ENCODE results near the gene YAF2.

GRCh38 chr12:42125388-42125767 lies 112.7 kb downstream of the YAF2 start:
- TF ChIP-seq CTCF (IDR thresholded peaks at IDR 0.05 in 2 of 3, conservative IDR thresholded peaks at IDR 0.05 in 1 of 3; ENCODE audit: borderline replicate concordance in 1 of 3, insufficient read depth in 1 of 3, low read depth in 2 of 3, low read length in 2 of 3) (no peak), POLR2A (IDR thresholded peaks at IDR 0.05; ENCODE audit: borderline replicate concordance, extremely low read depth, insufficient read depth, insufficient read length) (no peak), MAX (IDR thresholded peaks at IDR 0.05) (no peak), RAD21 (IDR thresholded peaks at IDR 0.05; ENCODE audit: low read depth) (no peak), POLR2AphosphoS5 (IDR thresholded peaks at IDR 0.05; ENCODE audit: low read depth, low read length) (no peak), ZNF274 (IDR thresholded peaks at IDR 0.05; ENCODE audit: low read depth, low read length) (no peak)
